Stimulated activated CD8-positive, alpha-beta memory T cell treated with anti-CD3 and anti-CD28 coated beads, Interleukin-15, amount 100 ng/mL, for 1 hour (primary cell): ENCODE results near the gene ATCAY.
"Not testable (repeated sequence)": the region's sequence is repeated elsewhere in the genome, so short reads cannot be mapped to it uniquely, and the experiment has no call there.

ENCODE experiments used
- DNase-seq: peaks from one replicate; pipeline ENCODE4 v3.0.0-alpha.2; 2020; ENCODE audit warnings: low read depth

The ATCAY gene

DNA sequence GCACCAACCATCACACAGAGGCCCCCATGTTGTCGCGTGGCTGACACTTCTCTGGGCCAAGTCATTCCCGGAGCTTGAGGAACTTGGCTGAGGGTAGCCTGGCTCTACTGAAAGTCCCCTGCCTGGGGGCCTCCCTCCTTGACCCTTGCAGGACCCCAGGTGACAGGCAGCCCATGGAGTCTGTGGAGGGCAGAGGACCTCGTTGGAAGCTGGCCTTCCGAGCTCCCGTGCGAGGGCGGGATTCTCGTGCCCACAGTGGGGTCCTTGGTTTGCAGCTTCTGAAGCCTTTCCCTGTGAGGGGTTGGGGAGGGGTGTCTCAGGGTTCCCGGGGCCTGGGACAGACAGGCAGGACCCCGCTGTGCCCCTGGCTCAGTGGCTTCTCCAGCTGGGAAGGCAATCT, 68.8 kb downstream of the ATCAY start:
- no peak for DNase-seq

DNA sequence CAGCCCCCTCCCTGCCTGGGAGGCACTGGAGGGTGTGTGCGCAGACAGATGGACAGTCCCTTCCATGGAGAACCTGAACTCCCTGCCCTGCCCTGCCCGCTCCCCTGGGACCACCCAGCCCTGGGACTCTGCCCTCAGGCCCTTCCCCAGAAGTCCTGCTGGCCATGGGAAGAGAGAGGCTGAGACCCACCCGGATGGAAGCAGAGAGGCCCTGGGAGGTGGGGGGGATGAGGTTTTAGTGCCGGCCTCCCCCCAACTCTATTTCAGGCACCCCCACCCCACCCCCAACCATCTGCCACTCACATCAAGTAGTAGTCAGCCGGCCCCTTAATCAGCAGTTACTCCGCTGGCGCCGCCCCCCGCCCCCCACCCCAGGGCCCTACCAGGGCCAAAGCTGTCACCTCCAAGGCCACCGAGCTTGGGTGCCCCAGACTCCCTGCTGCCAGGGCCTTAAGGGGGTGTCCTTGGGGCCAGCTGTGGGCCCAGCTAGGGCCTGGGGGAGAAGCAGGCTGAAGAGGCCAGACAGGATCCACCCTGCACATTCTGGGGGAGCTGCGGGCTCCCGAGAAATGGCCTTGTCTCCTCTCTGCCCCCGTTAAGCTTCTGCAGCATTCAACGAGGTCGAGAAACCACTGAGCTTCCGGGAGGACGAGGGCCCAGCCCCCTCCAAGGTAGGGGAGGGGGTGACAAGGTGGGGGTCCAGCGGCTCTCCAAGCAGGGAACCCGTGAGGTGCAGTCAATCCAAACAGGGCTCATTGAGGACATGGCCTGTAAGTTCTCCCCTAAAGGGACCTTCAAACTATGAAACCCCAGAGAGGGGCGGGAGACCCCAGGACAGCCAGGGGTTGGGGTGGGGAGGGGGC, 69.7 kb downstream of the ATCAY start:
- no peak for DNase-seq

DNA sequence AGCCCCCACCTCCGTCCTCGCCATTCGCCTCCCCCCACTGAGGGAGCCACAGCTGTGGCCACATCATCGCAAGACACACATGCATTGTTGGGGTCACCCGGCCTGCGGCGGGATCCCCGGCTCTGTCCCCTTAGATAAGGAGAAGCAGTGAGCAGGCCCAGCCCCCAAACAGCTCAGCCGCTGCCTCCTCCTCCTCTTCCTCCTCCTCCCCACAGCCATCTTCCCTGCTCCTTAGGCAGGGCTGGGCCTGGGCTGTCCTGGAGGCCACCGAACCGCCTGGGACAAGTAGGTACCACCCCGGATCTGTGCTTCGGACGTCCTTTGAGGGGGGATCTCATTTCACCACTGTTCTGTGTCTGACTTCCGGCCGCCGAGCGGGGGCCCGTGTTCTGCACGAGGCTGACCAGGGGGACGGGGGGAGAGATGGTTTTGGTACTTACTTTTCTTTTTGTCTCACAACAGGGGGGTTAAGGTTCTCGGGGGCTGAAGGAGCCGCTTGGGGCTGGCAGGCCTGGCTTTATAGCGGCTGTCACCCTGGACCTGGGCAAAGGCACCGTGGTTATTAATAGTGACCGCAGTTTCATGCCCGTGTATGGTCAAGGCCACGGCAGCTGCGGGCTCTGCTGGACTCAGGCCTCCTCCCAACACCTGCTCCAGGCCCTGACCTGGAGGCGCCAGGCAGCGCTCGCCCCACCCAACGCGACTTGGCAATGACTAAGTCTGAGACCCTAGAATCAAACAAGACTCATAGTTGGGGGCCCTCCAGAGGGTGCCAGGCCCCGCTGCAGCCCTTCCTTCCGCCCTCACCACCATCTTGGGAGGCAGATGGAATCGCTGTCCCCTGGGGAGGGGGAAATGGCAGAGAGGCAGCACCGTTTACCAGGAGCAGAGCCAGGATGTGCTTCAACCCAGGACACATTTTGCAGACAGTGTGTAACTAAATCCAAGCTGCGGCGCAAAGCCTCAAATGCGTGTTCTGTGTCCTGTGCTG, 70.7 kb downstream of the ATCAY start:
- no peak for DNase-seq

DNA sequence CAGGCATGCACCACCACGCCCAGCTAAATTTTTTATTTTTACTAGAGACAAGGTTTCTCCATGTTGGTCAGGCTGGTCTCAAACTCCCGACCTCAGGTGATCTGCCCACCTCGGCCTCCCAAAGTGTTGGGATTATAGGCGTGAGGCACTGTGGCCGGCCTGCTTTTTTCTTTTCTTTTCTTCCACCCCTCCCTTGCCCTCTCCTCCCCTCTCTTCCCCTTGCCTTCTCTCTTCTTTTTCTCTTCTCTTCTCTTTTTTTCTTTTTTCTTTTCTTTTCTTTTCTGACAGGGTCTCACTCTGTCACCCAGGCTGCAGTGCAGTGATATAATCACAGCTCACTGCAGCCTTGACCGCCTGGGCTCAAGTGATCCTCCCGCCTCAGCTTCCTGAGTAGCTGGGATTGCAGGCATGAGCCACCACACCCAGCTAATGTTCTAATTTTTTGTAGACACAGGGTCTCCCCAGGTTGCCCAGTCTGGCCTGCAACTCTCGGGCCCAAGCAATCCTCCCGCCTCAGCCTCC, 72.3 kb downstream of the ATCAY start:
- not testable (repeated sequence) for DNase-seq

DNA sequence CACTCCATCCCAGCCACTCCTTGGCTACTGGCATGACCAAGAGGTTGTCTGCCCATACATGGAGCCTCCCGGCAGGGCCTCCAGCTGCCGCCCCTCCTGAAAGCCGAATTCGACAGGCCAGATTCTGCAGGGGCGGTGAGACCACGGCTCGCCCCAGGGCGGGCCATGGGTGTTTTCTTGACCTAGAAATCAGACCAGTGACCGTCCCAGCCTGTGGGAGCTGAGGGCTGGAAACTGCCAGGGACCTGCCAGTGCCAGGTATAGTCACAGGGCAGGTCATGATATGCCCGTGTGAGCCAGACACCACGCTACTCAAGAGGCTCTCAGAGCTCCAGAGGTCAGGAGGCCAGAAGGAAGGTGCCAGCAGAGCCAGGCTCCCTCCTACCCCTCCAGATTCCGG, 73.6 kb downstream of the ATCAY start:
- DNase-seq = no peak

DNA sequence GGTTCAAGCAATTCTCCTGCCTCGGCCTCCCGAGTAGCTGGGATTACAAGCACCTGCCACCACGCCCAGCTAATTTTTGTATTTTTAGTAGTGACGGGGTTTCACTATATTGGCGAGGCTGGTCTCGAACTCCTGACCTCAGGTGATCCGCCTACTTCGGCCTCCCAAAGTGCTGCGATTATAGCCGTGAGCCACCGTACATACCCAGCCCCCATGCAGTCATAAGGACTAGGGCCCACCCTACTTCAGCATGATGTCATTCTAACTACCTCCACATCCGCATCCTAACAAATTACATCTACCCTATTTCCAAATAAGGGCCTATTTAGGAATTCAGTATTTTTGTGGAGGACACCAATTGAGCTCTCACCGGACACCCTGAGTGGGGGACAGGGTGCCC, 74.8 kb downstream of the ATCAY start:
- not testable (repeated sequence) for DNase-seq

DNA sequence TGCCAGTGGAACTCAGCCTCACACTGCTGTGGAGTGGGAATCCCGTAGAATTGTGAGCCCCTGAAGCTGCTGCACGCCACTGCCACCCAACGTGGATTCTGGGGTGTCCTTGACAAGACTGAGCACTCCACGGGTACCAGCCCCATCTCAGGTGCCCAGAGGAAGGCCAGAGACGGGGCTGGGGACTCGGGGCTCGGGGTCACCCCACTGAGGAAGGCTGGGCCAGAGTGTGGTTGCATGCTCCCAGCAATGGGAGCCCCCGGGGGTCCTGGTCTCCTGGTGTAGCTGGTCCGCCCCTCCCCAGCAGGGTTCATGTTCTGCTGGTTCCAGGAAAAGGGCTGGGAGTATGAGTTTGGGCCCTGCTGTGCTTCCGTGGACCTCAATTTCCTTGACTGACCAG, 75.2 kb downstream of the ATCAY start:
- no peak for DNase-seq

DNA sequence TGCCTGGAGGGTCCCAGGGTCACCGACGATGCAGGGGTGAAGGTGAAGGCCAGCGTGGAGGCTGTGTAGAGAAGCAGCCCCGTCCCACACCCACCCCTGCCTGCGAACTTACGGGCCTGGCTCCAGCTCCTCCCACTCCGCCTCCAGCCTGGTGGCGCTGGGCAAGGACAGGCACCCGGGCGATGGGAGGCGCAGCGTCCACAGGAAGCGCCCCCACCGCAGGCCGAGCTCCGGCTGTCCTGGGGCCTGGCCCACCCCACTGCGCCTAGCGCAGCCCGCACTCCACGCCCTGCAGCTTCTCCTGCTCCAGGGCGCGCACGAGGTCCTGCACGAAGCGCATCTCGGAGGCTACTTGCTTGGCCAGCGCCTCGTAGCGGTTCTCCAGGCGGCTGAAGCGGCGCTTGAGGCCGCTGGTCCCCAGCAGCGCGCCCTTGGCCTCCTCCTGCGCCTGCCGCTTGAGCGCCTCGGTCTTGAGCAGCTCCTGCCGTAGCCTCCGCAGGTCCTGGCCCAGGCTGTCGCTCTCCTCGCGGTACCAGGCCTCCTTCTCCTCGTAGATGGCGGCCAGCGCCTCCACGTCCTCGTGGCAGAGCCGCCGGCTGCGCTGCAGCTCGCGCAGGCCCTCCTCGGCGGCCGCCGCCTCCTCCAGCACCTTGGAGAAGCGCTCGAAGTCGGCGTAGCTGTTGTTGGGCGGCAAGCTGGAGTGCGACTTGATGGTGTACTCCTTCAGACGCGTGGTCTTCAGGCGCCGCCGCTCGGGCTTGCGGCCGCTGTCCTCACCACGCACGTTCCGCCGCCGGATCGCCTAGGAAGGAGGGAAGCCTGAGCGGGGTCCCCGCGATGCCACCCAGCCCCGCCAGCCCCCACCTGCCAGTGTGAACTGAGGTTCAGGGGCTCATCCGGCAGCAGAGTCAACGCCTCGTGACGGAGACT, 78.6 kb downstream of the ATCAY start:
- no peak for DNase-seq

DNA sequence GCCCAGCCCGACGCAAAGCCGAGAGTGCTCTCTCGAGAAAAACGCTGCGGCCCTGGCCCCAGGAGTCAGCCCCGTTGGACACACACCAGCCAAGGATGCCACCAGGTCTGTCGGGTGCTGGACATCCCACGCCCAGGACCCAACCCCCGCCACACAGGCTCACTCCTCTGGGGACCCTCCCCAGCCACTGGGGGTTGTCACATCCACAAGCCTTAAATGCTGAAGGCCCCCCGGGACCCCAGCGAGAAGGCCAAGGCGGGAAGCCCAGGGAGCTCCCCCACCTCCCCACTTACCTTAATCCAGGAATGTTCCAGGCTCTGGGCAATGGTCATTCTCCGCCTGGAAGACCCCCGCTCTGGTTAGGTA, 79.3 kb downstream of the ATCAY start:
- DNase-seq = no peak

DNA sequence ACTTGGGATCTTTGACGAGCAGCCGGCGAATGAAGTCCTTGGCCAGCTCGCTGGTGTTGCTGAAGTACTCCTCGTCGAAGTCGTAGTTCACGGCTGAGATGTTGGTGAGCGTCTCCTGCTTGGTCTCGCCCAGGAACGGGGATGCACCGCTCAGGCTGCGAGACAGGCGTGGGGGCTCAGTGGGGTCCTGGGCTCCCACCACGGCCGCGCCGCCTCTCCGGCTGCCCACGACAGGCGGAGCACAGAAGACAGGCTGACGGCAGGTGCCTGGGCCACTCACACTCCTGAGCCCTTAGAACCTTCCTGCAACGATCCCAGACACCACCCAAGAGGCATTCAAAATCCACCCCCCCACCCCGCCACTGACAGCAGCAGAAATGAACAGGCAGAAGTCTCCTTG, 80.5 kb downstream of the ATCAY start:
- DNase-seq = no peak

DNA sequence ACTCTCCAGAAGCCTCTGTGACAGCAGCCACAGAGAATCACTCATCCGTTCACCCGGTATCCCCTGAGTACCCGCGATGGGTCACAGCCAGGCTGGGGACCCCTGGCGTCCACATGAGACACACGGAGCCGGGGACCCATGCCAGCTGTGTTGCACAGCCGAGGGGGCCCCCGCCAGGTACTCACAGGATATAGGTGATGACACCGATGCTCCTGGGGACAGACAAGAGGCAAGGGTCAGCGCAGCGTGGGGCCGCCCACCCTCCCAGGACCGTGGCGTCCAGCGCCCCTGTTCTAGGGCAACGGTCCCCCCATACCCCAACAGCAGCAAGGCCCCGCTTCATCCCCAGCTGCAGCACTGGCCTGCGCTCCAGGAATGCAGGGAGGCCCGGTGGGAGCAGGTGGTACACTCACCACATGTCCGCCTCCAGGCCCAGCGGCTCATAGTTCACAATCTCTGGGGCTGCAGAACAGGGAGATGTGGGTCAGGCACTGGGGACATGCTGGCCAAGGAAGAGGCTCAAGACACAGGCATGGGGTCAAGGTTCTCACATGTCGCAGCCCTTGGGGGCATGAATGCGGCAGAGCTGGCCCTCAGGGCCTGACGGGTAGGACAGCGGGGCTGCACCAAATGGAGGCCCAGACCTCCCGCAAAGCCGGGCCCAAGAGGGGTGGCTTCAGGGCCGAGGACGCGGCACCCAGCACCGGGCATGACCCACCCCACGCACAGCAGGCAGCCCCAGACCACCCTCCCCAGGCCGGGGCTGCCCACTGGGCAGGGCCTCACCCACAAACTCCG, 83.2 kb downstream of the ATCAY start:
- no peak for DNase-seq

DNA sequence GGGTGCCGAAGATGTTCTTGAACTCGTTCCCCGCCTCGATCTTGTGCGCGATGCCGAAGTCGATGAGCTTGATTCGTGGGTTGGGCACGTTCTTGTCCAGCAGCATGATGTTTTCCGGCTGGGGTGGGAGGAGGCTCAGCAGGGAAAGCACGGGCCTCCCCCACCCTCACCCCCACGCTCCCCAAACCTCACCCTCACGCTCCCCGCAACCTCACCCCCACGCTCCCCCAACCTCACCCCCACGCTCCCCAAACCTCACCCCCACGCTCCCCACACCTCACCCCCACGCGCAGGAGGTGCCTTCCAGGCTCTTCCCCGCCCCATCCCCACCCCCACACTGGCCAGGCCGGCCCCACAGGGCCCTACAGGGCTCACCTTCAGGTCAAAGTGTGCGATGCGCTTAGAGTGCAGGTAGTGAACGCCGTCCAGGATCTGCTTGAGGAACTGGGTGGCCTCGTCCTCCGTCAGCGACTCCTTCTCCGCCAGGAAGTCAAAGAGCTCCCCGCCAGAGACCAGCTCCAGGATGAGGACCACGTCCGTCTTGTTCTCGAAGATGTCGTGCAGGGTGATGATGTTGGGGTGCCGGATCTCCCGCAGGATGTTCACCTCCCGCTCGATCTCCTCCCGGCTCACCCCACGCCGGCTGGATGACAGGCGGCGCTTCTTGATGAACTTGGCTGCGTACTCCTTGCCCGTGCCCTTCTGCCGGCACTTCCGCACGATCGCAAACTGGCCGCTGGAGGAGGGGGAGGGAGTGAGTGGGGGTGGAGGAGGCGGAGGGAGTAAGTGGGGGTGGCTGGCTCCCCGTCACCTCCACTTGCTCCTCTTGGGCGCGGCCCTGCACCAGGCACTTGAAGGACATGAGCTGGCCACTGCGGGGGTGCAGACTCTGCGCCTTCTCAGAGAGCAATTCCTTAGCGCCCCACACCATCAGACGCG, 84.0 kb downstream of the ATCAY start:
- DNase-seq = no peak

DNA sequence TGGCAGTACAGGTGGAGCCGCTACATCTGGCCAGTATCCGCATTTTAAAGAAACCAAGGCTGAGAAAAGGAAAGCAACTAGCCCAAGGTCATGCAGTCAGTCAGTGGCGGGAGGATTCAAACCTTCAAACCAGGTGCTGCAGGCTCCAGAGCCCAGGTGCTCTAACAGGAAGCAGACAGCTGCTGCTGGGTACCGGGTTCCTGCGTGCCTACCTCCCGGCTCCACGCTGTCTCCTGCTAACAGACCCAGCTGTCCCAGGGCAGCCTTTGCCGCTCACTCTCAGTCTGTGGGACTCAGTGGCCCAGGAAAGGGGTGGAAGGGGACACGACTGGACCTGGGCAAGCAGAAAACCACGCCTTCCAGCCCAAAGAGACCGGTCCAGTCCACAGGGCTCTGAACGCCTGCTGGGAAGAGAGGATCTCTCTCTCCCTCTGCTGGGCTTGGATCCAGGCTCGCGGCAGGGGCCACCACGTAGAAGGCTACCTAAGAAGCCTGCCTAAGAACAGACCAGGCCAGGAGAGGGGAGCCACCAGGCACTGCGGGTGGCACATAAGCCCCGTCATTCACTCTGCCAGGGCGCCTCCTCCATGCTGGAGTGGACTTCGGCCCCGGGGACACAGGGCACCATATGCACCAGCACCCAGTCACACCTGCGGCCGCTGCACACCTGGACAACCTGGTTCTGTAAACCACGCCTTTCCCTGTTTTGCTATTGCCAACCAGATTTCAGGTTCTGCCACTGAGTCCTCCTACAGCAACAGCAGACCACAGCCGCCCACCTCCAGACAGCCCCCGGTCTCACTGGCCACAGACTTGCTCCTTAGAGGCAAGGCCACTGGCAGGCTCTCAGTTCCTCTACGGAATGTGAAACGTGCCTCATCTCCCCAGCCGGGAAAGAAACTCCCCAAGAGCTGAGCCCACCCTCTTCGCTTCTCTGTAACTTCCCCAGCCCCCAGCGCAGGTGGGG, 85.8 kb downstream of the ATCAY start:
- DNase-seq = no peak

DNA sequence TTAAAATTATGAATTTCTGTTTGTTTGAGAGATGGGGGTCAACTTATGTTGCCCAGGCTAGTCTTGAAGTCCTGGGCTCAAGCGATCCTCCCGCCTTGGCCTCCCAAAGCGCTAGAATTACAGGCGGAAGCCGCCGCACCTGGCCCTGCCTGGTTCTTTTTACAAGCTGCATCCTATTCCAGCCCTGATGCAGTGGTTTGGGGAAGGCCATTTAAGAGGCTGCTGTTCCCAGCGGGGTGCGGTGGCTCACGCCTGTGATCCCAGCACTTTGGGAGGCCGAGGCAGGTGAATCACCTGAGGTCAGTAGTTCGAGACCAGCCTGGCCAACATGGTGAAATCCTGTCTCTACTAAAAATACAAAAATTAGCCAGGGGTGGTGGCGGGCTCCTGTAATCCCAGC, 87.5 kb downstream of the ATCAY start:
- not testable (repeated sequence) for DNase-seq

DNA sequence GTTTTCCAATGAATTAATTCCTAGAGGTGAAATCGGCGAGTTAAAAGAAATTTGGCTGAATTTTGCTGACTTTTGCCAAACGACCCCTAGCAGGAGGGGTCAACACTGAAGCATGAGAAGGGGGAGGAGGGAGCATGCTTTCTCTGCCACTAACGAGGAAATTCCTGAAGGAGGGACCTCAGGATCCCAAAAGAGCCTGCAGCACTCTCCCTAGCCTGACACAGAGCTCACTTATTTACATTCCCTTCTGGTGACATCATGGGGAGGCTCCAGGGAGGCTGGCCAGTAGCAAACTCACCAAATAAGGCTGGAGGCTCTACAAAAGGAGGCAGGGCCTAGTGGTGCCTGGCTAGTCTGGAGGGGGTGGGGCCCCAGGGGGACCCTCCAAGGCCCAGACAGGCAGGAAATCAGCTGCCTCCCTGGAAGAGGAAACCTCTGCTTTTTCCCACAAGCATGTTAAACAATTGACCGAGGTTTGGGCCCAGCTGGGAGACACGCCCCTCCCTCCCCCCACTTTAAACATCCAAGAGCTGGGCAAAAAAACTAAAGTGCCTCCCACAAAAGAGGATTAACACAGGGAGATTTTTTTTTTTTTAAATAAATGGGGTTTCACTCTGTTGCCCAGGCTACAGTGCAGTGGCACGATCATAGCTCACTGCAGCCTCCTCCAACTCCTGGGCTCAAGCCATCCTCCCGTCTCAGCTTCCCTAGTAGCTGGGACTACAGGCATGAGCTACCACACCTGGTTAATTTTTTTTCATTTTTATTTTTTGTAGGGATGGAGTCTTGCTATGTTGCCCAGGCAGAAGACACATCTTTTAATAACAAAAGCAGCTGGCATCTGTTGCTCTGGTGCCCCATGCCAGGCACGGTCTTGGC, 88.3 kb downstream of the ATCAY start:
- DNase-seq = no peak

DNA sequence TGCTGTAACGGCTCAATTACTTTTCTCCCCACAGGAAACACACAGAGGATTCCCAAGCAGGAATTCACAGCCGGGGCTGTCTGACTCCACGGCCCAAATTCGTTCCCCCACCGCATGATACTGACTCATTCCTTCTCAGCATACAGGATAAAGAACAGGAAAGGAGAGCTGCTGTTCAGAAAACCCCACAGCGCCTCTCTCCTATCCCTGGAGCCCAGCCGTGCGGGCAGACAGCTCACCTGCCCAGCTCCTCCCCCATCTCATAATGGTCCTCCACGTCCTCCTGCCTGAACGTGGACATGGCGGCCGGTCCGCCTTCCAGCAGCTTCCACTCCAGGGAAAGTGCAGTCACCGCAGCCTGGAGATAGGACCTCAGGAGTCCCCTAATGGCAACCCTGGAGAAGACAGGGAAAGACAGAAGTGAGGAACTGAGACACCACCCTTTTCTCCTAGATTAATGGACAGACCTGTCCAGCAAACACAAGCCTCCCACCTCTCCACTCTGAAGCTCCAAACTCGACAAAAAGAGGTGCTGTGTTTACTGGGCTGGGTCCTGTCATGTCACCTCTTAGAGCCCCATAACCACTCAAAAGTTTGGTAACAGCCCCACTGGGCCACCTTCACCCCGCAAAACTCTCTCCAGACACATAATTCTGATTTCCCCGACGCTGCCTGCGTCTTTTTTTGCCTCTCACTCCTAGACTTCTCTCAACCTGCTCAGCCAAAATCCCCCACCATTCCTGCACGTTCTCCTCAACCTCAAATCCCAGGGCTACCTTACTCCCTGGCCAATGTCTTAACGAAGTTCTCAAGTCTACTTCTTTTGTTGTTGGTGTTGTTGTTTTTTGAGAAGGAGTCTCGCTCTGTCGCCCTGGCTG, 89.2 kb downstream of the ATCAY start:
- DNase-seq = no peak
